Measurements from ENCODE around the gene GLYATL3.

GLYATL3 gene

GRCh38 chr6:49514571-49515484 is 15.1 kb downstream of the GLYATL3 start:
- no peak for DNase-seq

GRCh38 chr6:49515485-49516146 is 15.9 kb downstream of the GLYATL3 start:
- no peak for DNase-seq

- DNase-seq = no peak
These were observed 16.4 kb downstream of the GLYATL3 start for GRCh38 chr6:49516147-49516505.

- DNase-seq = no peak
These were observed 18.2 kb downstream of the GLYATL3 start for GRCh38 chr6:49517919-49518318.

GRCh38 chr6:49519660-49520059 is 19.9 kb downstream of the GLYATL3 start:
- DNase-seq = no peak

- no peak for DNase-seq
These were observed 23.2 kb downstream of the GLYATL3 start for GRCh38 chr6:49522710-49523593.

- no peak for DNase-seq
These were observed 24.2 kb downstream of the GLYATL3 start for GRCh38 chr6:49523901-49524300.

- no peak for DNase-seq
These were observed 24.8 kb downstream of the GLYATL3 start for GRCh38 chr6:49524541-49524940.

GRCh38 chr6:49526598-49526997 is 26.9 kb downstream of the GLYATL3 start:
- DNase-seq = no peak

- DNase-seq = no peak
These were observed 27.6 kb downstream of the GLYATL3 start for GRCh38 chr6:49527320-49527719.

GRCh38 chr6:49528571-49528970 is 28.8 kb downstream of the GLYATL3 start:
- DNase-seq = no peak

- no peak for DNase-seq
These were observed 30.5 kb downstream of the GLYATL3 start for GRCh38 chr6:49530141-49530776.

GRCh38 chr6:49531774-49532569 is 32.2 kb downstream of the GLYATL3 start:
- no peak for DNase-seq

GRCh38 chr6:49535795-49536194 is 36.1 kb downstream of the GLYATL3 start:
- DNase-seq = no peak

- no peak for DNase-seq
These were observed 39.4 kb downstream of the GLYATL3 start for GRCh38 chr6:49539102-49539501.

- DNase-seq = no peak
These were observed 40.9 kb downstream of the GLYATL3 start for GRCh38 chr6:49540614-49541013.

- DNase-seq = no peak
These were observed 41.5 kb downstream of the GLYATL3 start for GRCh38 chr6:49541210-49541724.

- no peak for DNase-seq
These were observed 42.2 kb downstream of the GLYATL3 start for GRCh38 chr6:49541936-49542335.

- DNase-seq = no peak
These were observed 43.5 kb downstream of the GLYATL3 start for GRCh38 chr6:49543087-49543858.

GRCh38 chr6:49546331-49546730 is 46.6 kb downstream of the GLYATL3 start:
- no peak for DNase-seq

All from T-helper 9 cell (primary cell).